Hair follicular keratinocyte (primary cell): ENCODE measurements around the gene NOL3. TPM values are rescaled to one million over a fixed set of nuclear protein-coding genes. Genes with fewer than 3 reads are reported as not detected.

ENCODE experiments used
- total RNA-seq: library from RNA; depleted of rRNA; stranded (reverse); fragments of >200 nt; gene quantifications from 2 replicates; pipeline ENCODE4 v1.2.3, GENCODE V29; 2015

NOL3 gene
- total RNA-seq = 24.8 and 31.0 TPM in 2 replicates

GRCh38 chr16:67170168-67170948 lies at the start of gene NOL3:
Gene NOL3, plus strand, starts transcription at chr16:67170538.

GRCh38 chr16:67150833-67151396 lies 19.4 kb upstream of the NOL3 start, which contains the start of gene B3GNT9:
Gene B3GNT9, minus strand, starts transcription at chr16:67150998. Its CDS starts 513 bp downstream, at chr16:67150485.

GRCh38 chr16:67164599-67165061 lies 5.7 kb upstream of the NOL3 start, which contains the start of gene HSF4:
Gene HSF4, plus strand, starts transcription at chr16:67164745. Its CDS starts 67 bp downstream, at chr16:67164812.

GRCh38 chr16:67183627-67184452 lies 13.5 kb downstream of the NOL3 start, which contains the start of gene MATCAP1:
Gene MATCAP1, minus strand, starts transcription at chr16:67183963. Its CDS starts 3,353 bp downstream, at chr16:67180610.

GRCh38 chr16:67190041-67190440 lies 19.7 kb downstream of the NOL3 start, which contains the start of gene EXOC3L1:
Gene EXOC3L1, minus strand, starts transcription at chr16:67190136. Its CDS starts 460 bp downstream, at chr16:67189676.

GRCh38 chr16:67191995-67192681 lies 21.8 kb downstream of the NOL3 start, which contains the start of gene E2F4:
Gene E2F4, plus strand, starts transcription at chr16:67192155. Its CDS starts 73 bp downstream, at chr16:67192228.

GRCh38 chr16:67199011-67199807 lies 28.9 kb downstream of the NOL3 start, which contains the start of gene ELMO3:
Gene ELMO3, plus strand, starts transcription at chr16:67199131. Its CDS starts 196 bp downstream, at chr16:67199327.

Other genes with a start within 250 kb of the NOL3 start
- 2.8 and 3.1 TPM in 2 replicates for gene RRAD, start 245.0 kb upstream of the NOL3 start, total RNA-seq
- 91.1 and 118 TPM in 2 replicates for gene CIAO2B, start 236.1 kb upstream of the NOL3 start, total RNA-seq
- 40.8 and 42.3 TPM in 2 replicates for gene CES2, start 235.0 kb upstream of the NOL3 start, total RNA-seq
- gene CES3, start 209.3 kb upstream of the NOL3 start, total RNA-seq = 0.78 and 0.99 TPM in 2 replicates
- gene CES4A, start 181.9 kb upstream of the NOL3 start, total RNA-seq = 1.1 and 2.4 TPM in 2 replicates
- 48.2 and 64.0 TPM in 2 replicates for gene CBFB, start 141.4 kb upstream of the NOL3 start, total RNA-seq
- gene PHAF1, start 60.6 kb upstream of the NOL3 start, total RNA-seq = 8.4 and 12.8 TPM in 2 replicates
- gene B3GNT9, start 19.5 kb upstream of the NOL3 start, total RNA-seq = 18.1 and 23.9 TPM in 2 replicates
- 34.4 and 39.5 TPM in 2 replicates for gene TRADD, start 10.6 kb upstream of the NOL3 start, total RNA-seq
- gene FBXL8, start 10.6 kb upstream of the NOL3 start, total RNA-seq = 11.3 and 12.1 TPM in 2 replicates
- gene HSF4, start 5.8 kb upstream of the NOL3 start, total RNA-seq = 4.9 and 9.4 TPM in 2 replicates
- 9.2 and 12.7 TPM in 2 replicates for gene MATCAP1, start 13.4 kb downstream of the NOL3 start, total RNA-seq
- 0.08 TPM in 1 of 2 replicates, not detected in the other for gene EXOC3L1, start 19.6 kb downstream of the NOL3 start, total RNA-seq
- gene E2F4, start 21.6 kb downstream of the NOL3 start, total RNA-seq = 81.8 and 112 TPM in 2 replicates
- gene ELMO3, start 28.6 kb downstream of the NOL3 start, total RNA-seq = 56.5 and 70.0 TPM in 2 replicates
- gene TMEM208, start 56.6 kb downstream of the NOL3 start, total RNA-seq = 30.2 and 46.2 TPM in 2 replicates
- 24.1 and 35.0 TPM in 2 replicates for gene FHOD1, start 76.9 kb downstream of the NOL3 start, total RNA-seq
- gene SLC9A5, start 78.4 kb downstream of the NOL3 start, total RNA-seq = 0.65 and 1.2 TPM in 2 replicates
- gene PLEKHG4, start 109.0 kb downstream of the NOL3 start, total RNA-seq = 2.6 and 5.2 TPM in 2 replicates
- not detected in 2 replicates for gene KCTD19, start 156.2 kb downstream of the NOL3 start, total RNA-seq
- gene LRRC36, start 156.3 kb downstream of the NOL3 start, total RNA-seq = 0.31 TPM in 1 of 2 replicates, not detected in the other
- not detected in 2 replicates for gene TPPP3, start 223.0 kb downstream of the NOL3 start, total RNA-seq
- 4.4 and 6.2 TPM in 2 replicates for gene ZDHHC1, start 245.9 kb downstream of the NOL3 start, total RNA-seq